Liver (tissue), 3 donors: ENCODE data around the gene TTLL5.

Experiments
- CTCF ChIP-seq: fragments of 150-350 bp; IDR thresholded peaks from 2 replicates; pipeline ENCODE4 v1.5.1; 2017; ENCODE audit warnings: improper control_type of control experiment, low read depth, low read length; ENCODE audit not compliant: missing input control
- EGR1 ChIP-seq, 2 donors: IDR thresholded peaks; 2 replicates each; pipeline ENCODE4 v1.6.1; 2016 to 2018; ENCODE audit warnings: antibody characterized with exemption in 2 of 2, low read depth in 2 of 2
- RAD21 ChIP-seq, 2 donors: IDR thresholded peaks; 2 replicates each; pipeline ENCODE4 v1.6.1; 2016; ENCODE audit warnings: antibody characterized with exemption in 2 of 2, mild to moderate bottlenecking in 2 of 2
- donor health status: healthy.
- donor health status: healthy.

- TF ChIP-seq CTCF (no peak), EGR1 (IDR thresholded peaks at IDR 0.05; ENCODE audit: low read depth in 2 of 2) (no peak), RAD21 (IDR thresholded peaks at IDR 0.05) (no peak)
Measured at GRCh38 chr14:75980856-75981255, 319.8 kb downstream of the TTLL5 start.
